NCI-H69 (cell line): ENCODE measurements around the gene AQP2.

Experiments
- DNase-seq: peaks from one replicate; lab custom pipeline; 2025; lab: John Stamatoyannopoulos, UW

Gene AQP2

GRCh38 chr12:49950273-49951251 lies at the start of gene AQP2:
AQP2 (plus strand) TSS chr12:49950737; CDS start chr12:49950831, 94 bp downstream.
- DNase-seq, result no peak

GRCh38 chr12:49901026-49901425 lies 49.5 kb upstream of the AQP2 start:
- no peak for DNase-seq

- DNase-seq, result no peak
Measured at GRCh38 chr12:49901986-49902385, 48.6 kb upstream of the AQP2 start.

GRCh38 chr12:49902399-49903350 lies 47.9 kb upstream of the AQP2 start:
- peak; percentile 17 for DNase-seq

GRCh38 chr12:49903351-49903699 lies 47.2 kb upstream of the AQP2 start:
- DNase-seq, result no peak

- peak; percentile 92 for DNase-seq
Measured at GRCh38 chr12:49903700-49904423, 46.7 kb upstream of the AQP2 start, which contains the start of gene FAIM2. FAIM2 (minus strand) TSS chr12:49903900; CDS start chr12:49903792, 108 bp downstream.

GRCh38 chr12:49904601-49905000 lies 45.9 kb upstream of the AQP2 start:
- no peak for DNase-seq

- no peak for DNase-seq
Measured at GRCh38 chr12:49905718-49906314, 44.7 kb upstream of the AQP2 start.

GRCh38 chr12:49907352-49907751 lies 43.2 kb upstream of the AQP2 start:
- no peak for DNase-seq

- no peak for DNase-seq
Measured at GRCh38 chr12:49909356-49909755, 41.2 kb upstream of the AQP2 start.

GRCh38 chr12:49909826-49910225 lies 40.7 kb upstream of the AQP2 start:
- DNase-seq, result peak; percentile 58

- peak; percentile 21 for DNase-seq
Measured at GRCh38 chr12:49910331-49911212, 40.0 kb upstream of the AQP2 start.

GRCh38 chr12:49911213-49911605 lies 39.3 kb upstream of the AQP2 start:
- DNase-seq, result no peak

- no peak for DNase-seq
Measured at GRCh38 chr12:49912345-49913255, 37.9 kb upstream of the AQP2 start.

GRCh38 chr12:49916129-49916919 lies 34.2 kb upstream of the AQP2 start:
- peak; percentile 20 for DNase-seq

GRCh38 chr12:49917166-49917787 lies 33.3 kb upstream of the AQP2 start:
- no peak for DNase-seq

- DNase-seq, result no peak
Measured at GRCh38 chr12:49917788-49918173, 32.8 kb upstream of the AQP2 start.
